GM12892 (cell line): ENCODE data around the gene TMEM150C.

ENCODE experiments used
- POLR2A ChIP-seq: IDR thresholded peaks from 2 replicates; pipeline ENCODE4 v1.6.1; 2011; ENCODE audit warnings: low read depth, low read length, control low read depth
- POLR2AphosphoS5 ChIP-seq: IDR thresholded peaks from 2 replicates; pipeline ENCODE4 v1.6.1; 2011; ENCODE audit warnings: low read depth, low read length, control low read depth
- TAF1 ChIP-seq: IDR thresholded peaks from 2 replicates; pipeline ENCODE4 v1.6.1; 2011; ENCODE audit warnings: low read depth, mild to moderate bottlenecking, control low read depth, low read length, borderline replicate concordance

- TF ChIP-seq POLR2AphosphoS5 = no peak
- TF ChIP-seq POLR2A = no peak
- no peak for TF ChIP-seq TAF1
Measured at GRCh38 chr4:82529322-82529721, 32.5 kb downstream of the TMEM150C start.
